K562 (cell line): ENCODE measurements around the gene YEATS2. TPM values are rescaled to one million over a fixed set of nuclear protein-coding genes. Genes with fewer than 3 reads are reported as not detected.

Experiments used
- ATAC-seq: fragments of 200-7000 bp; cut with Tn5 transposase; 3 replicates; pipeline ENCODE4 v1.9.1; 2020; ENCODE audit warnings: moderate library complexity
- BruUV-seq: library from RNA; stranded (reverse); fragments of 400-500 nt; replicated peaks from 2 replicates; lab custom pipeline; 2021; lab: Mats Ljungman, UMichigan
- CTCF ChIA-PET: fragments of 300-600 bp; formaldehyde crosslinking; extraction: SDS; loops from one replicate; lab custom pipeline; 2021; ENCODE audit warnings: low intra/inter-chr PET ratio; lab: Yijun Ruan, JAX
- POLR2A ChIA-PET: fragments of 300-600, 350-650 bp; sonication (Branson Sonifier 250); formaldehyde crosslinking; extraction: SDS; loops from one replicate; lab custom pipeline; 2021; ENCODE audit warnings: antibody characterized with exemption, inconsistent platforms; lab: Yijun Ruan, JAX
- DNase-seq, 4 experiments: peaks; one replicate each; pipeline versions ENCODE4 v3.0.0 to v3.0.0-alpha.2; 2011 to 2018; ENCODE audit warnings: low spot score in 3 of 4, mixed read lengths in 3 of 4; ENCODE audit errors: extremely low read depth in 1 of 4
- FAIRE-seq: peaks from 2 replicates; lab custom pipeline; 2011; peaks lifted over from hg19 to GRCh38; lab: Jason Lieb, UNC
- H2AFZ ChIP-seq: 2 replicates; pipeline ENCODE4 v1.6.0; 2011; ENCODE audit warnings: low read depth, low read length, control low read depth, inconsistent platforms
- H3K27ac ChIP-seq: fragments of 200-600 bp; 3 replicates; pipeline ENCODE4 v1.8.0; 2011; ENCODE audit warnings: low read depth, mild to moderate bottlenecking, control low read depth, inconsistent platforms, low read length, moderate library complexity, mixed read lengths; ENCODE audit errors: extremely low read depth
- H3K27me3 ChIP-seq, 2 experiments: fragments of 300-600 bp in 1 of 2; 2 replicates in 1 of 2; 3 replicates in 1 of 2; pipeline versions ENCODE4 v1.6.0 to v1.8.0; 2011; ENCODE audit warnings: inconsistent platforms in 2 of 2, low read length in 2 of 2, mild to moderate bottlenecking in 1 of 2, mixed read lengths in 1 of 2, moderate library complexity in 1 of 2; ENCODE audit not compliant: control insufficient read depth in 2 of 2, insufficient read depth in 2 of 2
- H3K36me3 ChIP-seq: fragments of 300-600 bp; 3 replicates; pipeline ENCODE4 v1.8.0; 2011; ENCODE audit warnings: mild to moderate bottlenecking, low read length, inconsistent platforms; ENCODE audit not compliant: control insufficient read depth, insufficient read depth
- H3K4me1 ChIP-seq, 2 experiments: fragments of 200-600 bp in 1 of 2; replicated peaks in 1 of 2; 2 replicates in 1 of 2; 3 replicates in 1 of 2; pipeline versions ENCODE4 v1.5.1 to v1.8.0; 2011; ENCODE audit warnings: inconsistent platforms in 2 of 2, low read length in 2 of 2, mild to moderate bottlenecking in 1 of 2, mixed read lengths in 1 of 2, moderate library complexity in 1 of 2; ENCODE audit not compliant: control insufficient read depth in 2 of 2, insufficient read depth in 2 of 2
- H3K4me2 ChIP-seq: 2 replicates; pipeline ENCODE4 v1.6.1; 2011; ENCODE audit warnings: low read length, control low read depth, inconsistent platforms, mixed read lengths; ENCODE audit not compliant: insufficient read depth
- H3K4me3 ChIP-seq: fragments of 200-600 bp; sonication (generic), shearing (Covaris generic); 2 replicates; pipeline ENCODE4 v1.5.1; 2016; ENCODE audit warnings: control low read depth, inconsistent platforms
- H3K79me2 ChIP-seq: fragments of 200-600 bp; 3 replicates; pipeline ENCODE4 v1.8.0; 2011; ENCODE audit warnings: low read length, inconsistent platforms; ENCODE audit not compliant: control insufficient read depth, insufficient read depth
- H3K9ac ChIP-seq, 2 experiments: 2 replicates each; pipeline versions ENCODE4 v1.6.0 to v1.6.1; 2011; ENCODE audit warnings: low read depth in 2 of 2, low read length in 2 of 2, control low read depth in 1 of 2, inconsistent platforms in 1 of 2, mild to moderate bottlenecking in 1 of 2, mixed read lengths in 1 of 2; ENCODE audit not compliant: insufficient read depth in 1 of 2
- H3K9me1 ChIP-seq: one replicate; pipeline ENCODE4 v1.6.0; 2011; ENCODE audit warnings: inconsistent platforms, mild to moderate bottlenecking, low read length, moderate library complexity; ENCODE audit not compliant: control insufficient read depth, insufficient read depth
- H3K9me3 ChIP-seq: replicated peaks from 2 replicates; pipeline ENCODE4 v1.5.1; 2011; ENCODE audit warnings: low read depth, low read length, inconsistent platforms; ENCODE audit not compliant: control insufficient read depth, insufficient read depth
- H4K20me1 ChIP-seq: replicated peaks from 2 replicates; pipeline ENCODE4 v1.6.1; 2011; ENCODE audit warnings: low read length, inconsistent platforms, mixed read lengths; ENCODE audit not compliant: control insufficient read depth, insufficient read depth
- EWSR1 ChIP-seq: fragments of 450-650 bp; IDR thresholded peaks from 2 replicates; pipeline ENCODE4 v1.6.1; 2018; ENCODE audit warnings: borderline replicate concordance, mild to moderate bottlenecking, low read depth, moderate library complexity; ENCODE audit not compliant: partially characterized antibody
- FOXO4 ChIP-seq: fragments of 450-650 bp; formaldehyde crosslinking; IDR thresholded peaks from 2 replicates; pipeline ENCODE4 v1.4.0; 2020; ENCODE audit warnings: mild to moderate bottlenecking, moderate library complexity
- HLTF ChIP-seq: fragments of 450-650 bp; IDR thresholded peaks from 2 replicates; pipeline ENCODE4 v1.6.1; 2016
- HMGN3 ChIP-seq: IDR thresholded peaks from 2 replicates; pipeline ENCODE4 v1.6.1; 2011; ENCODE audit warnings: borderline replicate concordance, low read depth, mild to moderate bottlenecking, mixed read lengths, low read length; ENCODE audit not compliant: insufficient read length; ENCODE audit errors: extremely low read depth
- LARP7 ChIP-seq: fragments of 450-650 bp; IDR thresholded peaks from 2 replicates; pipeline ENCODE4 v1.6.1; 2016
- PCBP1 ChIP-seq: fragments of 200-400 bp; formaldehyde crosslinking; IDR thresholded peaks from 2 replicates; pipeline ENCODE4 v1.6.1; 2018; ENCODE audit warnings: mild to moderate bottlenecking, low read depth, low read length; ENCODE audit not compliant: poor library complexity, severe bottlenecking
- SFPQ ChIP-seq: fragments of 200-400 bp; formaldehyde crosslinking; IDR thresholded peaks from 2 replicates; pipeline ENCODE4 v1.6.1; 2017; ENCODE audit warnings: mild to moderate bottlenecking, low read depth, low read length, moderate library complexity
- SMARCA4 ChIP-seq: fragments of 450-650 bp; IDR thresholded peaks from 2 replicates; pipeline ENCODE4 v1.6.1; 2016
- TRIM25 ChIP-seq: fragments of 450-650 bp; IDR thresholded peaks from 2 replicates; pipeline ENCODE4 v1.7.0; 2016; ENCODE audit warnings: borderline replicate concordance
- TSC22D4 ChIP-seq: fragments of 450-650 bp; IDR thresholded peaks from 2 replicates; pipeline ENCODE4 v1.6.1; 2016; ENCODE audit warnings: missing genetic modification characterization, missing biosample characterization, control low read depth
- ZMIZ1 ChIP-seq, 2 experiments: fragments of 150-350 bp in 1 of 2; IDR thresholded peaks; 2 replicates each; pipeline ENCODE4 v1.6.1; 2012 to 2016; ENCODE audit warnings: low read depth in 2 of 2, low read length in 2 of 2, mild to moderate bottlenecking in 1 of 2, moderate library complexity in 1 of 2
- WGBS: fragments of 100-300 bp; shearing (Covaris generic); methylation state at CpG from one replicate; pipeline ENCODE4 v1.1.6; 2016; ENCODE audit warnings: low coverage, mixed read lengths; ENCODE audit not compliant: insufficient coverage; ENCODE audit errors: missing lambda C conversion rate; 5-methylcytosine and 5-hydroxymethylcytosine counted together
- in situ Hi-C: fragments of 300-500 bp; cut with MboI; formaldehyde crosslinking; loops from 4 replicates; pipeline ENCODE4 v1.15.0; 2018; ENCODE audit warnings: inconsistent platforms, mixed read lengths
- intact Hi-C: fragments of 100-400 bp; cut with micrococcal nuclease; formaldehyde crosslinking; loops from 2 replicates; pipeline ENCODE4 v1.14.2; 2022
- polyA plus RNA-seq, 8 experiments: library from polyadenylated mRNA; depleted of rRNA in 4 of 8; stranded (reverse) in 5 of 8; unstranded in 3 of 8; fragments of >200 nt; fragmentation: Nextera tagmentation in 2 of 8; fragmentation: Illumina TruSeq in 1 of 8; extraction: Ambion mirVana in 2 of 8; extraction: Trizol in 1 of 8; gene quantifications; 2 replicates each; pipeline versions ENCODE4 v1.2.1 to v1.2.3, GENCODE V29; 2011 to 2014; ENCODE audit warnings: inconsistent platforms in 1 of 8, missing spikeins in 1 of 8
- total RNA-seq, 7 experiments: library from RNA; depleted of rRNA in 6 of 7; stranded (reverse); fragments of >200 nt in 6 of 7; fragmentation: Illumina TruSeq in 2 of 7; extraction: Trizol in 2 of 7; gene quantifications; 2 replicates each; pipeline versions ENCODE4 v1.2.1 to v1.2.3, GENCODE V29; 2011 to 2021; ENCODE audit warnings: low replicate concordance in 1 of 7

Gene YEATS2
- total and polyA plus RNA-seq, 9 of the 15 experiments (the other 6 are each of a cell fraction or from before 2014, with no cell fraction given), result 1.8 to 35.2 (median 19.0) TPM

- in situ Hi-C loops, result no loop called here
- CTCF ChIA-PET, result no interaction called here
- no peak for TF ChIP-seq EWSR1
- no peak for TF ChIP-seq SFPQ
- TF ChIP-seq HLTF, result no peak
- no peak for TF ChIP-seq TRIM25
- no peak for TF ChIP-seq LARP7
- no peak for TF ChIP-seq SMARCA4
- TF ChIP-seq TSC22D4 (tag), result no peak
- no peak for TF ChIP-seq HMGN3
- no peak for TF ChIP-seq PCBP1
- TF ChIP-seq ZMIZ1 (IDR thresholded peaks at IDR 0.05; ENCODE audit: low read depth in 2 of 2, low read length in 2 of 2), result no peak
- no peak for TF ChIP-seq FOXO4 (CRISPR knock-in tag)
Measured at GRCh38 chr3:183800243-183800863, 102.8 kb downstream of the YEATS2 start.

More at GRCh38 chr3:183800243-183800863, 102.8 kb downstream of the YEATS2 start:
- 90% methylated on average over 8 of the region's 8 CpGs for WGBS
- Histone ChIP-seq H2AFZ (no peak overlapping the region), H3K9ac (no peak overlapping the region), H3K4me3 (no peak overlapping the region), H3K79me2 (no peaks in the 10 kb centered on the region), H3K27ac (no peak overlapping the region), H3K36me3 (peaks cover 71% of the 10 kb centered on the region), H3K9me3 (no peaks in the 10 kb centered on the region), H3K4me1 (no peaks in the 10 kb centered on the region; a peak in 2 of 5 replicates), H4K20me1 (no peaks in the 10 kb centered on the region; the same call in 1 of the 2 replicates), H3K9me1 (no peaks in the 10 kb centered on the region), H3K27me3 (no peaks in the 10 kb centered on the region), H3K4me2 (no peak overlapping the region)
- DNase-seq, result no peak
- no peak for ATAC-seq
- FAIRE-seq, result no peak
- BruUV-seq, result no TSS peak
- intact Hi-C loops, result no loop called here
- POLR2A ChIA-PET, result interaction anchor here (1.1 kb wide), 1 partner anchor 22 kb away, joined by 3 read pairs; no protein-coding TSS in a partner anchor
